T-helper 1 cell treated with Interleukin-12 subunit alpha and Interleukin-12 subunit beta and Interleukin-4 antibody, amounts not matched to agents 30 μg/mL and 1 μg/mL, for 36 hours (primary cell): Measurements from ENCODE around the gene AHSA1.
A peak's percentile ranks its signal among the peaks of the same experiment; 100 is the strongest.

Source experiments
- H3K27ac Mint-ChIP-seq: one replicate; pipeline ENCODE4 v1.8.0; 2021; ENCODE audit warnings: mild to moderate bottlenecking, mixed read lengths
- H3K27me3 Mint-ChIP-seq: one replicate; pipeline ENCODE4 v1.8.0; 2021; ENCODE audit warnings: low read depth, mixed read lengths
- H3K36me3 Mint-ChIP-seq: one replicate; pipeline ENCODE4 v1.8.0; 2021; ENCODE audit warnings: low read depth, mixed read lengths
- H3K4me1 Mint-ChIP-seq: one replicate; pipeline ENCODE4 v1.8.0; 2021; ENCODE audit warnings: low read depth, mixed read lengths
- H3K4me3 Mint-ChIP-seq: one replicate; pipeline ENCODE4 v1.8.0; 2021; ENCODE audit warnings: mild to moderate bottlenecking, moderate library complexity, mixed read lengths
- H3K9me3 Mint-ChIP-seq: one replicate; pipeline ENCODE4 v1.8.0; 2021; ENCODE audit warnings: mixed read lengths

The AHSA1 gene

GRCh38 chr14:77485901-77486678, 28.2 kb downstream of the AHSA1 start:
- Mint-ChIP-seq H3K4me1 (no peaks in the 10 kb centered on the region), H3K27ac (no peak overlapping the region), H3K9me3 (no peaks in the 10 kb centered on the region), H3K4me3 (no peak overlapping the region), H3K27me3 (no peaks in the 10 kb centered on the region), H3K36me3 (no peaks in the 10 kb centered on the region)

GRCh38 chr14:77488558-77488957, 30.7 kb downstream of the AHSA1 start:
- Mint-ChIP-seq H3K4me1 (no peaks in the 10 kb centered on the region), H3K27me3 (no peaks in the 10 kb centered on the region), H3K4me3 (no peak overlapping the region), H3K36me3 (no peaks in the 10 kb centered on the region), H3K27ac (no peak overlapping the region), H3K9me3 (no peaks in the 10 kb centered on the region)

GRCh38 chr14:77489041-77489440, 31.1 kb downstream of the AHSA1 start:
- Mint-ChIP-seq H3K9me3 (no peaks in the 10 kb centered on the region), H3K36me3 (no peaks in the 10 kb centered on the region), H3K27me3 (no peaks in the 10 kb centered on the region), H3K4me3 (no peak overlapping the region), H3K4me1 (no peaks in the 10 kb centered on the region), H3K27ac (no peak overlapping the region)

GRCh38 chr14:77490347-77490986, 32.6 kb downstream of the AHSA1 start:
- no peaks in the 10 kb centered on the region for H3K9me3 Mint-ChIP-seq
- H3K4me1 Mint-ChIP-seq: no peaks in the 10 kb centered on the region
- H3K27me3 Mint-ChIP-seq: peaks cover 6% of the 10 kb centered on the region
- H3K4me3 Mint-ChIP-seq: no peak overlapping the region
- no peak overlapping the region for H3K27ac Mint-ChIP-seq
- no peaks in the 10 kb centered on the region for H3K36me3 Mint-ChIP-seq

- Mint-ChIP-seq H3K27ac (no peak overlapping the region), H3K9me3 (no peaks in the 10 kb centered on the region), H3K4me1 (no peaks in the 10 kb centered on the region), H3K27me3 (peaks cover 11% of the 10 kb centered on the region), H3K36me3 (no peaks in the 10 kb centered on the region), H3K4me3 (no peak overlapping the region)
These were observed 33.2 kb downstream of the AHSA1 start for GRCh38 chr14:77491056-77491455.

GRCh38 chr14:77495334-77495733, 37.4 kb downstream of the AHSA1 start:
- Mint-ChIP-seq H3K27ac (no peak overlapping the region), H3K36me3 (no peaks in the 10 kb centered on the region), H3K27me3 (peaks cover 40% of the 10 kb centered on the region), H3K9me3 (no peaks in the 10 kb centered on the region), H3K4me3 (no peak overlapping the region), H3K4me1 (peaks cover 2% of the 10 kb centered on the region)

GRCh38 chr14:77498120-77498979, 40.5 kb downstream of the AHSA1 start, which contains the start of gene ISM2:
Gene ISM2, minus strand, starts transcription at chr14:77498816. Its CDS starts 23 bp downstream, at chr14:77498793.
- H3K36me3 Mint-ChIP-seq: peaks cover 5% of the 10 kb centered on the region
- H3K4me3 Mint-ChIP-seq: peak within 1 kb of the TSS; percentile 62
- H3K27me3 Mint-ChIP-seq: peaks cover 52% of the 10 kb centered on the region
- H3K27ac Mint-ChIP-seq: no peak within 1 kb of the TSS
- peaks cover 4% of the 10 kb centered on the region for H3K9me3 Mint-ChIP-seq
- H3K4me1 Mint-ChIP-seq: peaks cover 2% of the 10 kb centered on the region

- Mint-ChIP-seq H3K27ac (no peak overlapping the region), H3K9me3 (peaks cover 5% of the 10 kb centered on the region)
These were observed 41.2 kb downstream of the AHSA1 start for GRCh38 chr14:77498984-77499527.

GRCh38 chr14:77502109-77502782, 44.4 kb downstream of the AHSA1 start:
- H3K4me3 Mint-ChIP-seq: no peak overlapping the region
- H3K4me1 Mint-ChIP-seq: peaks cover 2% of the 10 kb centered on the region
- H3K27me3 Mint-ChIP-seq: peaks cover 35% of the 10 kb centered on the region
- no peak overlapping the region for H3K27ac Mint-ChIP-seq
- peaks cover 13% of the 10 kb centered on the region for H3K36me3 Mint-ChIP-seq
- H3K9me3 Mint-ChIP-seq: peaks cover 5% of the 10 kb centered on the region

More at GRCh38 chr14:77498984-77499527, 41.2 kb downstream of the AHSA1 start:
- Mint-ChIP-seq H3K4me1 (peaks cover 2% of the 10 kb centered on the region), H3K36me3 (peaks cover 5% of the 10 kb centered on the region), H3K27me3 (peaks cover 52% of the 10 kb centered on the region), H3K4me3 (peak overlapping the region; percentile 44)

GRCh38 chr14:77503138-77503537, 45.2 kb downstream of the AHSA1 start:
- H3K27me3 Mint-ChIP-seq: peaks cover 26% of the 10 kb centered on the region
- H3K27ac Mint-ChIP-seq: no peak overlapping the region
- H3K9me3 Mint-ChIP-seq: peaks cover 5% of the 10 kb centered on the region
- H3K4me1 Mint-ChIP-seq: no peaks in the 10 kb centered on the region
- H3K36me3 Mint-ChIP-seq: peaks cover 17% of the 10 kb centered on the region
- H3K4me3 Mint-ChIP-seq: no peak overlapping the region

- Mint-ChIP-seq H3K36me3 (peaks cover 22% of the 10 kb centered on the region), H3K9me3 (peaks cover 5% of the 10 kb centered on the region), H3K27me3 (peaks cover 15% of the 10 kb centered on the region), H3K4me1 (no peaks in the 10 kb centered on the region), H3K27ac (no peak overlapping the region), H3K4me3 (no peak overlapping the region)
These were observed 47.1 kb downstream of the AHSA1 start for GRCh38 chr14:77505031-77505430.

GRCh38 chr14:77507762-77508161, 49.9 kb downstream of the AHSA1 start:
- H3K36me3 Mint-ChIP-seq: peaks cover 37% of the 10 kb centered on the region
- H3K27ac Mint-ChIP-seq: no peak overlapping the region
- peaks cover 5% of the 10 kb centered on the region for H3K9me3 Mint-ChIP-seq
- no peaks in the 10 kb centered on the region for H3K27me3 Mint-ChIP-seq
- H3K4me1 Mint-ChIP-seq: no peaks in the 10 kb centered on the region
- no peak overlapping the region for H3K4me3 Mint-ChIP-seq

- Mint-ChIP-seq H3K4me3 (no peak overlapping the region), H3K4me1 (no peaks in the 10 kb centered on the region), H3K27ac (no peak overlapping the region), H3K9me3 (peaks cover 2% of the 10 kb centered on the region), H3K36me3 (peaks cover 33% of the 10 kb centered on the region), H3K27me3 (no peaks in the 10 kb centered on the region)
These were observed 50.4 kb downstream of the AHSA1 start for GRCh38 chr14:77508249-77508648.

- no peaks in the 10 kb centered on the region for H3K4me1 Mint-ChIP-seq
- no peaks in the 10 kb centered on the region for H3K9me3 Mint-ChIP-seq
- H3K4me3 Mint-ChIP-seq: no peak overlapping the region
- no peaks in the 10 kb centered on the region for H3K27me3 Mint-ChIP-seq
- no peak overlapping the region for H3K27ac Mint-ChIP-seq
- peaks cover 32% of the 10 kb centered on the region for H3K36me3 Mint-ChIP-seq
These were observed 51.0 kb downstream of the AHSA1 start for GRCh38 chr14:77508876-77509275.
